GM18951 (cell line): Measurements from ENCODE around the gene PDE8A.
"Not testable (repeated sequence)": the region's sequence is repeated elsewhere in the genome, so short reads cannot be mapped to it uniquely, and the experiment has no call there.

Experiments used
- POLR2A ChIP-seq: IDR thresholded peaks from 4 replicates; pipeline ENCODE4 v1.6.1; 2011; ENCODE audit warnings: mild to moderate bottlenecking; ENCODE audit not compliant: insufficient read length, insufficient read depth; ENCODE audit errors: extremely low read depth
- in situ Hi-C: fragments of 300-500 bp; cut with MboI; formaldehyde crosslinking; loops from one replicate; pipeline ENCODE4 v1.12.0; 2022; ENCODE audit warnings: low sequenced_read_pairs, mixed read lengths, inconsistent platforms; ENCODE audit not compliant: unreplicated experiment

PDE8A gene

DNA sequence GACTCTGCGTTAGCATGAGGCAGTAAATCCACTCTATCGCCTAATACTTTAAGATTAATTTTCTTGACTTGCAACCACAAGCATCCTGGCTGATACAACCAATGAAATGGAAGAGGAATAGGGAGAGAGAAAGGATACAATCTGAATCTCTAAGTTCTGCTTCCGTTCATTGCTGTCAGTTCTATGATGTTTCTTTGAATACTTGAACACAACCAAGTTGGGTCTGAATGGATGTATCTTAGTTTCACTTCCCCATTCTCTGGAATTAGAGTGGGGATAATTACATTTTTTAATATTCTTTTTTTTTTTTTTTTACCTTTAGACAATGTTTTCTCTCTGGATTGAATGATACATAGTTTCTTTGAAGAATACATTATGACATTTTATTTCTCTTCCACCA is 22.9 kb downstream of the PDE8A start:
- TF ChIP-seq POLR2A = no peak
- in situ Hi-C loops = no loop called here

DNA sequence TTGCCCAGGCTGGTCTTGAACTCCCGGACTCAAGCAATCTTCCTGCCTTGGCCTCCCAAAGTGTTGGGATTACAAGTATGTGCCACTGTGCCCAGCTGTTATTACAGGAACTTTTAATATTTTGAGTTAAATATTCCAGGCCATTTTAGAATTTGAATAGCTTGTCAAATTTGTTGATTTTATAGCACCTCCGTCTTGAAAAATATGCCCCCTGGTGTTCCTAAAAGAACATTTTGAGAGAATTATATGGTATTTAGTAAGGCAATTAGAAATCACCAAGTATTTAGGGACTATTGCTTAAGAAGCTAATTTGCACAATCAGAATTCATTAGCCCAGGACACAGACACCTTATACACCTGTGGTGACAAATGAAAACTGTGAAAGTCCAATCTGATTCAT is 23.7 kb downstream of the PDE8A start:
- TF ChIP-seq POLR2A = no peak
- in situ Hi-C loops = no loop called here

DNA sequence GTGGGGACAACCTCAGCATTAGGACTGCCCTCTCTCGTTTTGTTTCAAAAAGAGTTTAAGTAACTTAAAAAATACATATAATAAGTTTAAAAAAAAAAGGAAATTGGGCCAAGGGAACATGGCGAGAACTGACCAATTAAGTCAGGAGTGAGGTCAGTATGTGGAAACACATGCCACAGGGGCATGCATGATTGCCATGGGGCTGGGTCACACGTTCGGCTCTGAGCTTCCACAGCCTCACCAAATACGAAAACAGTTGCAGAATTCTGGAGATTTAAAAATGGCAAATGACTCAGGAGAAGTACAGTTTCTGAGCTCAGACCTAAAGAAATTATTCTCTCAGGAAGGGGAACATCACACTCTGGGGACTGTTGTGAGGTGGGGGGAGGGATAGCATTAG is 24.1 kb downstream of the PDE8A start:
- in situ Hi-C loops = no loop called here

DNA sequence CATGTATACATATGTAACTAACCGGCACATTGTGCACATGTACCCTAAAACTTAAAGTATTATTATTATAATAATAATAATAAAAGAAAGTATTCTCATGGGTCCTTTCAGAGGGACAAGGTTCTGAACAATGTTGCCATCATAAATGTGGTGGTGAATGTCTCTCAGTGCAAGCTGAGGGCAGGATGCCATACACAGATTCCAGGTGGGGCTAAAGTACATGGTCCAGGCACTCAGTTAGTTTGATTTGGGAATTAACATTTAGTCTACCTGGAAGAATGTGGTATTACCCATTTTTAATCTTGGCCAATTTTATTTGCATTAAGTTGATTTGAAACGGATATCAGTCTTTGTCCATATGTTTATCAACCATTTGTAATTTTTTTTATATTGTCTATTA is 24.5 kb downstream of the PDE8A start:
- no peak for TF ChIP-seq POLR2A
- in situ Hi-C loops = no loop called here

More for the DNA sequence above, 24.1 kb downstream of the PDE8A start:
- no peak for TF ChIP-seq POLR2A

DNA sequence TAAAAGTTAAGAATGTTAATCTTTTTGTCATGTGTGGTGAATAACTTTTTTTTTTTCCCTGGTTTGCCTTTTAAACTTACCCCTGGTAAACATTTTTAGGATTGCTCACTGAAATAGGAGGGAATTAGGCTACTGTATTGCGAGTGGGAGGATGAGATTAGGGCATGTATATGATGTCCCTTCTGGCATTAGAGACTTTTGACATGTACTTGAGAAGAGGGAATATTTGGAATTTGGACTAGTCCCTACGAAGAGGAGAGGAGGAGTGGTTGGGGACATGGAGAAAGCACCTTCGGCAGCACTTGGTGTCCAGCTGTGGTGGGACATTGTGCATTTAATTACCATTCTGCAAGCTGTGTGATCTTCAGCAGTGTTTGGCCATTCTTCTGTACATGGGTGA is 25.0 kb downstream of the PDE8A start:
- TF ChIP-seq POLR2A = no peak
- in situ Hi-C loops = no loop called here

DNA sequence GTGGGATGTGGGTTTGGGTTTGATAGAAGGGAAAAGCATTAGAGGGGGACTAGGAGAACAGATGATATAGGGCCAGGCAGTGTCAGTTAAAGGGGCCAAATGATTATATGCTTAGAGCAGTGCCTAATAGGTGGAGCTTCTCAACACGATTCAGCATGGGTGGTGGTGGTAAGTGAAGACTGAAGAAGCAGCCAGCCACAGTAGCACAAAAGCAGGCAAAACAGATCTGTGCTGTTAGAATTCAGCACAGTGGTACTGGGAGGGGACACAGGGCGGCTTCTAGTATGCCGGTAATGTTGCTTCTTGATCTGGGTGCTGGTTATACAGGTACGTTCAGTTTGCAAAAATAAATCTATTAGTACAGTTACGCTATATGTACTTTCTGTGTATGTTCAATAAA is 25.5 kb downstream of the PDE8A start:
- in situ Hi-C loops = no loop called here
- no peak for TF ChIP-seq POLR2A

DNA sequence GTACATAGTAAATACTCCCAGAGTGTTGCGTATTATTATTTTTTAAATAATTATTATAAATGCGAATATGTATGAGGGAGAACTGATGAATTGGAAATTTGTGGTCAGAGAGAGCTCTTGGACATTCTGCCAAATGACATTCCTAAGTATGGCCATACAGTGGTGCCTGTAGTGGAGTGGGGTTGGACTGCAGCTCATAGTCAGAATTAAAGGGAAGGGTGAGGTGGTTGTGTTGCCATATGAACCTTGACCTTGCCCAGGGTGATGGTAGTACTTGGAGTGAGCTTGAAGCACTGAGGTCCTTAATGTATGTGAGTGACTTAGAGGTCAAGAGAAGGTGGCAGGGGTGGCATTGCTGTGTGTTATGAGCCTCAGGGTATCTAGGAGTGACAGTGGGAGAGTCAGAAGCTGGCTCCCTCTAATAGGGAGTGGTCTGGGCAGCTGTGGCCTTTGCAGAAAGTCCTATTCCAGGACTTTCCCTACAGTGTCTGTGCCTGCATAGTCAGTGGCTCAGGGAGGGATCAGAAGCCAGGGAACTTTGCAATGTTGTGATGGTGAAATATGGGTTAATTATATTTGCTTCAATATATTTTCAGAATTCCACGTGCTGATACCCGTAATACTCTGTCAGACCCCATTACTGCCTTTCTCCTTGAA is 26.2 kb downstream of the PDE8A start:
- in situ Hi-C loops = no loop called here
- TF ChIP-seq POLR2A = no peak

DNA sequence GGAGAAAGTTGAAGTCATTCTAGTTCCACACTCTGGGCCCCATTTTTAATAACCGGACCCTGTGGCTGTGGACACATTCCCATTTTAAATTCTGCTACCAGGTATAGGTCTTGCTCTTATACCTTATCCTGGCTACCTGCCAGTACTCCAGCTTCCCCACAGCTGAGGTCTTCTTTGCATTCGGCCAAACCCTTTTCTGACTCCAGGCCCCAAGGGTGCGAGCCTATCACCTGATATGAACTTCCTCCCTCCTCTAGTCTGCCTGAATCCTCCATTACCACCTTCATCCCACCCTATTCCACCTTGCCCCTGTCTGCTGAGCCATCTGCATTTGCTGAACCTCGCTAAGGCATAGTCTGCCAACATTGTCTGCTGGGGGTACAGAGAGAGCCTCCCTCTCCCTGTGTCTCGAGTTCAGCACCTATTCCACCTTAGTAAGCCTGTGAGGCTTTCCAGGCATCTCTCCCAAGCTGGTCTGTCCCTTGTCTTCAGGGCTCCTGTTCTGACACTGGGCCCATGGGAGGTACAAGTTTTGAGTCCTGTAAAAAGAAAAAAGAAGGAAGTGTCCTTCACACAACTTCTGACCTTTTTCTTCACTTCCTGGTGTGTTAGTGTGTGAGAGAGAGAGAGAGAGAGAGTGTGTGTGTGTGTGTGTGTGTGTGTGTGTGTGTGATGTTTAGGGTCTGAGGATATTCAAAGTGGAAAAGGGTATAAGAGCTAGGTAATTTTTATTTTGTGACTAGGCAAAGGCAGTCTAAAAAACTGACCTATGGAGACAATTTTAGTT is 27.0 kb downstream of the PDE8A start:
- in situ Hi-C loops = no loop called here
- TF ChIP-seq POLR2A = no peak

DNA sequence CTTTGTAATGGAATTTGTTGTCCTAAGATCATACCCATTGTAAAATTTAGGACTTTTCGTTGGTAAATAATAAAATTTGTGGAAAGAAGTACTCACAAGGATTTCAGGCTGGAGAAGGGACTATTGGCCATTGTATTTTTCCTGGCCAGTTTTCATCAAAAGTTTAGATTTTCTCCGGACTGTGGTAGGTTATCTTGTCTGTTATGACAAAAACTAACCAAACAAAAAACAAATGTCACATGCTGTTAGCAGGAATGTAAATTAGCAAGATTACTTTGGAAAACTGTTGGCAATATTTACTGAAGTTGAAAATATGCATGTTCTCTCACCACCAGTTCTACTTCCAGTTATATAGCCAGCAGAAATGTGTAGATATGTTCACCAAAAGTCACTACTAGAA is 27.8 kb downstream of the PDE8A start:
- in situ Hi-C loops = no loop called here
- TF ChIP-seq POLR2A = no peak

DNA sequence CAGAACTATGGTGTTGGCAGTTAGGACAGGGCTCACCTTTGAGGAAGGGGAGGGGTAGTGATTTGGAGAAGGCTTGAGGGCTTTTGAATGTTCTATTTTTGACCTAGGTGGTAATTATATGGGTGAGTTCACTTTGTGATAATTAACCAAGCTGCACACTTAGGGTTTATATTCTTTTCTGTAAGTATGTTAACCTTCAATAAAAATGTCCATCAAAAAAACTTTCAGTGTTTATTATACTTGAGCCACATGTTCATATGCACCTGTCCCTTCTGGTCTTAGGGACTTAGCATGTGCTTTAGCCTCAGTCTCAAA is 28.4 kb downstream of the PDE8A start:
- in situ Hi-C loops = no loop called here
- no peak for TF ChIP-seq POLR2A

DNA sequence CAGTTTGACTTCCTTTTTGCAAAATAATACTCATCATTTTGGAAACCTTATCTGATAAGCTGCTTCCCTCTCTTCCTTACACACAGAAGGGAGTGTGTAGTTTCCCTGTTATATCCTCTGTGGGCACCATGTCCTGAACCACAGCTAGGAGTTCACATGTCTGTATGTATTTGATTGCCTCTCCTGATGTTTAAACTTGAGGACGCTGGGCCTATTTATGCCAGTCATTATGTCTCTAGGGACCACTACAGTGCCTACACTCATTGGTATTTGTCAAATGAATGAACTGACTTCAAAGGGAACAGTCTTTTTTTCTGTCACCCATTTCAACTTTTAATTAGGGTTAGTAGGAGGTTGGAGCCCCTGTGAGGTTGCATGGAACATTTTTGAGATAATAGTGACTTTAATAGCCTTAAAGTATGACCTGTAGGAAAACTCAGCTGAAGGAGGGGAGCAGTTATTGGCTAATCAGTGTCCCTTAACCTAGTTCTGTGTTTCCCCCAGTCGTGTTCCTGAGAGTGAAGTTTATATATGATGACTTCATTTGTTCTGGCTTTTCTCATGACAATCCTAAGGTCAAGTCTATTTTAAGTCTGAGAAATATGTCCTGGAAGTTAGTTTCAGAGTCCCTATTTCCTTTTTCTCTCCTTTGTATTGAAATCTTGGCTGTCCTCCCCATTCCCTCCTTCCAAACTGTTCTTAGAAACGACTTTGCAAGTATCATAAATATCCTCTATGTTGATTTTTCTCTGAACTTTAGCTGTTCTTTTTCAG is 28.9 kb downstream of the PDE8A start:
- no peak for TF ChIP-seq POLR2A
- in situ Hi-C loops = no loop called here

DNA sequence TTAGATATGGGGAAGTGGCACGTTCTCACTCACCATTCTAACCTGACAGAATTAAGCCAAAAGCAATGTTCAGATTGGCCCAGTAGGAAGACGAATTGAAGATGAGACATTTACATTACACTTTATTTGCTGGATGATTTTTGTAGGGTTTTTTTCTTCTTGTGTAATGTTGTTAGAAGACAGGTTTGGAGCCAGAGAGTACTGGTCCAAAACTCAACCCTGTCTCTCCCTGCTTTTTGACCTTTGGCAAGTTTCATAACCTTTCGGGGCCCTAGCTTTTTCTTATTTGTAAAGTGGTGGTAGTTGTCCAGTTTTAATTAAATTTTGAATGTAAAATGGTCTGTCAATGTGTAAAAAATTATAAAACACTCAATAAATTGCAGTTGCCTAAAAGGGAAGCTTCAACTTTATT is 29.5 kb downstream of the PDE8A start:
- in situ Hi-C loops = no loop called here
- TF ChIP-seq POLR2A = no peak

DNA sequence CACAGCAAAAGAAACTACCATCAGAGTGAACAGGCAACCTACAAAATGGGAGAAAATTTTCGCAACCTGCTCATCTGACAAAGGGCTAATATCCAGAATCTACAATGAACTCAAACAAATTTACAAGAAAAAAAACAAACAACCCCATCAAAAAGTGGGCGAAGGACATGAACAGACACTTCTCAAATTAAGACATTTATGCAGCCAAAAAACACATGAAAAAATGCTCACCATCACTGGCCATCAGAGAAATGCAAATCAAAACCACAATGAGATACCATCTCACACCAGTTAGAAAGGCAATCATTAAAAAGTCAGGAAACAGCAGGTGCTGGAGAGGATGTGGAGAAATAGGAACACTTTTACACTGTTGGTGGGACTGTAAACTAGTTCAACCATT is 30.1 kb downstream of the PDE8A start:
- in situ Hi-C loops = not testable (repeated sequence)

DNA sequence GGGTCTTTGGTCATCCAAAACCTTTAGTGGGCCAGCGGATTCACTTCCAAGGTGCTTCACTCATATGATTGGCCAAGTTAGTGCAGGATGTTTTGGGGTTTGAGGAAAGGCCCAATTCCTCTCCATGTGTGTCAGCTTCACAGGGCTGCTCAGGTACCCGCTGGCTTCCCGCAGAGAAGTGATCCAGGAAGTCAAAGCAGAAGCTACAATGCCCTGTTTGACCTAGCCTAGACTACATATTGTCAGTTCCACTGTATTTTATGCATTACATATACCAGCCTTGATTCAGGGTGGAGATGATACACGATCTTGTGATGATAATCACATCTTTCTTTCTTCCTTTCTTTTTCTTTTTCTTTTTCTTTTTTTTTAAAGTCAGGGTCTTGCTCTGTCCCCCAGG is 32.1 kb downstream of the PDE8A start:
- in situ Hi-C loops = no loop called here
- TF ChIP-seq POLR2A = no peak
